Measurements from ENCODE around the gene SLC11A2.

- TF ChIP-seq PRDM10 (IDR thresholded peaks at IDR 0.05; ENCODE audit: partially characterized antibody): no peak
- no peak for TF ChIP-seq MAFG (tag; conservative IDR thresholded peaks at IDR 0.05)
- no peak for TF ChIP-seq CTBP1 (IDR thresholded peaks at IDR 0.05; ENCODE audit: borderline replicate concordance)
- no peak for TF ChIP-seq KLF16 (IDR thresholded peaks at IDR 0.05)
- no peak for TF ChIP-seq POU5F1 (IDR thresholded peaks at IDR 0.05; ENCODE audit: borderline replicate concordance, low read depth, low read length, partially characterized antibody)
- no peak for TF ChIP-seq IRF9 (tag; IDR thresholded peaks at IDR 0.05)
- TF ChIP-seq ZFP91 (CRISPR knock-in tag; IDR thresholded peaks at IDR 0.05): no peak
- TF ChIP-seq ETV6 (IDR thresholded peaks at IDR 0.05; ENCODE audit: borderline replicate concordance in 1 of 2, low read depth in 2 of 2, low read length in 1 of 2): no peak
- TF ChIP-seq ETV6 (CRISPR knock-in tag; IDR thresholded peaks at IDR 0.05; ENCODE audit: borderline replicate concordance): no peak
- 0 out of 6 replicates have a peak, but pooled peaks of 1 of the 3 experiments have one; percentile 3 for TF ChIP-seq CTCF (IDR thresholded peaks at IDR 0.05 in 2 of 3, conservative IDR thresholded peaks at IDR 0.05 in 1 of 3; ENCODE audit: insufficient read depth in 2 of 3, low read depth in 1 of 3, low read length in 3 of 3)
- TF ChIP-seq NFIX (CRISPR knock-in tag; IDR thresholded peaks at IDR 0.05; ENCODE audit: low read depth): no peak
- TF ChIP-seq GTF2F1 (IDR thresholded peaks at IDR 0.05; ENCODE audit: low read depth, low read length): no peak
- no peak for TF ChIP-seq ARHGAP35 (IDR thresholded peaks at IDR 0.05; ENCODE audit: partially characterized antibody)
- no peak for TF ChIP-seq ZNF830 (CRISPR knock-in tag; IDR thresholded peaks at IDR 0.05)
- TF ChIP-seq CBX3 (IDR thresholded peaks at IDR 0.05; ENCODE audit: borderline replicate concordance in 1 of 2, low read length in 2 of 2): no peak
These were observed 73.1 kb downstream of the SLC11A2 start for GRCh38 chr12:50953047-50953446.
